ENCODE results near the gene CDKL5. TPM values are rescaled to one million over a fixed set of nuclear protein-coding genes. Genes with fewer than 3 reads are reported as not detected.
A peak's percentile ranks its signal among the peaks of the same experiment; 100 is the strongest.

CDKL5 gene
- total and polyA plus RNA-seq, 2 donors from 2014 or later: 2.0 to 18.0 TPM

GRCh38 chrX:18440835-18441234, 15.4 kb downstream of the CDKL5 start:
- Histone ChIP-seq H3K9ac (ENCODE audit: low read length in 3 of 3) (no peak overlapping the region), H3K27ac (ENCODE audit: low read depth in 2 of 2, low read length in 2 of 2) (no peak overlapping the region), H3K27me3 (ENCODE audit: control insufficient read depth, insufficient read depth, low read length) (no peaks in the 10 kb centered on the region), H3K4me3 (ENCODE audit: low read length in 3 of 3) (no peak overlapping the region), H3K36me3 (ENCODE audit: control insufficient read depth in 2 of 3, insufficient read depth in 3 of 3, low read length in 3 of 3) (no peaks in the 10 kb centered on the region), H3K4me1 (ENCODE audit: control insufficient read depth in 2 of 3, insufficient read depth in 2 of 3, low read depth in 1 of 3, low read length in 3 of 3) (no peaks in the 10 kb centered on the region), H3K9me3 (ENCODE audit: control insufficient read depth in 2 of 3, insufficient read depth in 1 of 3, low read length in 3 of 3) (no peaks in the 10 kb centered on the region)
- DNase-seq (no peak), FAIRE-seq (no peak)
- intact Hi-C loops (cut with DNase I): no loop called here
- no peak for TF ChIP-seq CTCF (IDR thresholded peaks at IDR 0.05; ENCODE audit: borderline replicate concordance, extremely low read depth, insufficient read depth)

GRCh38 chrX:18441780-18442367, 16.5 kb downstream of the CDKL5 start:
- DNase-seq (no peak), FAIRE-seq (no peak)

DNA sequence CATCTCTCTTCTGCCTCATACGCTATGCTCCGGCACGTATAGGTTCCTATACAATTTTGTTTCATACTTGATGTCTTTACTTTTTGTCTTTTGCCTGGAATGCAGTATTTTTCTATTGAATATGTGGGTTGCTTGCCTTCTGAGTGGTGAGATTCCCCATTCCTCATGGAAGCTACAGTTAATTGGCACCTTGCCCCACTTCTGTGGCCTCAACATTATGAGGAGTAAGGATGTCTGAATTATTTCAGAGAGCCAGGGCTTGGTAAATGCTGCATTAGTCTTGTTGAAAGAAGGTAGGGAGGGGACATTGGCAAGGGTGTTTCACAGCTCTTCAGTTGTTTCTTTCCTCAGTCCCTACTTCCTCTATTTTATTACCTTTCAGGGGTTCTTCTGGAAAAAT, 23.0 kb downstream of the CDKL5 start:
- intact Hi-C loops (cut with DNase I): no loop called here
- no peaks in the 10 kb centered on the region for H3K9me3 ChIP-seq (ENCODE audit: control insufficient read depth in 2 of 3, insufficient read depth in 1 of 3, low read length in 3 of 3)
- H3K27me3 ChIP-seq (ENCODE audit: control insufficient read depth, insufficient read depth, low read length): no peaks in the 10 kb centered on the region
- no peak overlapping the region for H3K4me3 ChIP-seq (ENCODE audit: low read length in 3 of 3)
- FAIRE-seq (no peak), DNase-seq (no peak)
- no peak overlapping the region for H3K9ac ChIP-seq (ENCODE audit: low read length in 3 of 3)
- H3K27ac ChIP-seq (ENCODE audit: low read depth in 2 of 2, low read length in 2 of 2): no peak overlapping the region
- H3K4me1 ChIP-seq (ENCODE audit: control insufficient read depth in 2 of 3, insufficient read depth in 2 of 3, low read depth in 1 of 3, low read length in 3 of 3): no peaks in the 10 kb centered on the region
- no peaks in the 10 kb centered on the region for H3K36me3 ChIP-seq (ENCODE audit: control insufficient read depth in 2 of 3, insufficient read depth in 3 of 3, low read length in 3 of 3)
- no peak for TF ChIP-seq CTCF (IDR thresholded peaks at IDR 0.05; ENCODE audit: borderline replicate concordance, extremely low read depth, insufficient read depth)

More at GRCh38 chrX:18441780-18442367, 16.5 kb downstream of the CDKL5 start:
- Histone ChIP-seq H3K4me3 (ENCODE audit: low read length in 3 of 3) (no peak overlapping the region), H3K36me3 (ENCODE audit: control insufficient read depth in 2 of 3, insufficient read depth in 3 of 3, low read length in 3 of 3) (no peaks in the 10 kb centered on the region), H3K27ac (ENCODE audit: low read depth in 2 of 2, low read length in 2 of 2) (no peak overlapping the region), H3K9me3 (ENCODE audit: control insufficient read depth in 2 of 3, insufficient read depth in 1 of 3, low read length in 3 of 3) (no peaks in the 10 kb centered on the region), H3K4me1 (ENCODE audit: control insufficient read depth in 2 of 3, insufficient read depth in 2 of 3, low read depth in 1 of 3, low read length in 3 of 3) (no peaks in the 10 kb centered on the region), H3K9ac (ENCODE audit: low read length in 3 of 3) (no peak overlapping the region), H3K27me3 (ENCODE audit: control insufficient read depth, insufficient read depth, low read length) (no peaks in the 10 kb centered on the region)
- TF ChIP-seq CTCF (IDR thresholded peaks at IDR 0.05; ENCODE audit: borderline replicate concordance, extremely low read depth, insufficient read depth): no peak
- intact Hi-C loops (cut with DNase I): no loop called here

DNA sequence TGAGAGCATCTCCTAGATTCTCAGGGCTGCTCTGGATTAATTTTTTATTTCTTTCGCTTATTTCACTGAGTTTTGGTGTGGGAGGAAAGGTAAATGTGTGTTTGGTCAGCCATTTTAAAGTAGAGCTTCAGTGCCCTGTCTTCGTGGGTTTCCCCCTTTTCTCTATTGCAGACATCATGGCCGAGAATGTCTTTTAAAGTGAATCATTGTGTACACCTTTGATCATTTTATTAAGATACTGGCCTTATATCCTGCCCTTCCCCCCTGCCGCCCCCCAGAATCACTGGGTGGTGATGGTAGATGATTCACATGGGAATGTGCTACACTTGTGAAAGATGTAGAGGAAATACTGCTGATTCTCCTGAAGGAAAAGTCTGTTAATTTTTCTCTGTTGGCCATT, 23.8 kb downstream of the CDKL5 start:
- intact Hi-C loops (cut with DNase I): no loop called here
- H3K36me3 ChIP-seq (ENCODE audit: control insufficient read depth in 2 of 3, insufficient read depth in 3 of 3, low read length in 3 of 3): no peaks in the 10 kb centered on the region
- H3K27ac ChIP-seq (ENCODE audit: low read depth in 2 of 2, low read length in 2 of 2): no peak overlapping the region
- H3K9ac ChIP-seq (ENCODE audit: low read length in 3 of 3): no peak overlapping the region
- no peaks in the 10 kb centered on the region for H3K9me3 ChIP-seq (ENCODE audit: control insufficient read depth in 2 of 3, insufficient read depth in 1 of 3, low read length in 3 of 3)
- FAIRE-seq (no peak), DNase-seq (peak in 1 of 5 donors; percentile 26)
- H3K4me3 ChIP-seq (ENCODE audit: low read length in 3 of 3): no peak overlapping the region
- no peak for TF ChIP-seq CTCF (IDR thresholded peaks at IDR 0.05; ENCODE audit: borderline replicate concordance, extremely low read depth, insufficient read depth)
- no peaks in the 10 kb centered on the region for H3K4me1 ChIP-seq (ENCODE audit: control insufficient read depth in 2 of 3, insufficient read depth in 2 of 3, low read depth in 1 of 3, low read length in 3 of 3)
- H3K27me3 ChIP-seq (ENCODE audit: control insufficient read depth, insufficient read depth, low read length): no peaks in the 10 kb centered on the region

All from kidney (tissue), 14 donors.